NCI-H526 treated with DMSO at 0.1 percent for 48 hours (cell line): ENCODE measurements around the gene VASH1.

Experiments used
- DNase-seq: peaks from one replicate; lab custom pipeline; 2025; lab: John Stamatoyannopoulos, UW

Gene VASH1

GRCh38 chr14:76772300-76773187 lies 11.3 kb downstream of the VASH1 start:
- no peak for DNase-seq

GRCh38 chr14:76773188-76773885 lies 12.1 kb downstream of the VASH1 start:
- no peak for DNase-seq

DNA sequence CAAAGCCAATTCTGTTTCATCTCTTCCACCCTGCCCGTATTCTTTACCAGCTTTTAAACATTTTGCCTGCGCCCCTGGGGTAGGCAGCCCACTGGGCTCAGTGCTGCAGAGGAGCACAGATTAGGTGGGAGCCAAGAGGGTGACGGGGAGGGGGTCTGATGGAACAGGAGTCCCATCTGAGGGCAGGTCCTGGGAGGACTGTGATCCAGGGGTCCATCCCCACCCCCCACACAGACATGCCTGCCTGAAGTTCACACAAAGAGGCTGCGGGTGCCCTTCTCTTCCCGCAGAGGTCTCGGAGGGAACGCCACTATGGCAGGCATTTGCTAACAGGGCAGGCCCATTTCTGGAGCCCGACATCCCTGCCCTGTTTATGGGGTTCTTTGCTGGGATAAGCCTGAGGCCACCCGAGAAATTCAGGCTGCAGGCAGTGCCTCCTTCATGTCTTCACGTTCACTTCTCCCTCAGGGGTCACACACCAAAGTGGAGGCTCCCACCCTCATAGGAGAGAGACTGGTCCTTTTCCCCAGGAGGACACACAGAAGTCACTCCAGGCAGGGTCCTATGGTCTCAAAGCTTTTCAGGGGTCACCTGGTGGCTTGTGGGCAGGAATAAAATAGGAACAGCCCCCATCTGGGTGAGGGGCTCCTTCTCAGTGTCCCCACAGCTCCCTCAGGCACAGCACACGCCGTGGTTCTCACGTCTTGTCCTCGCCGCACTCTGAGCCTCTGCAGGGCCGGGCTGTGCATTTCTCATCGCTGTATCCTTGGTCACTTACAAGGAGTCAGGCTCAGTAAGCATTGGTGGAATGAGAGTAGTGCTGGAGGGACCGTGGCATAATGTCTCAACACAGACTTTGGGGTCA lies 12.9 kb downstream of the VASH1 start:
- no peak for DNase-seq

GRCh38 chr14:76774821-76775694 lies 13.8 kb downstream of the VASH1 start:
- no peak for DNase-seq

DNA sequence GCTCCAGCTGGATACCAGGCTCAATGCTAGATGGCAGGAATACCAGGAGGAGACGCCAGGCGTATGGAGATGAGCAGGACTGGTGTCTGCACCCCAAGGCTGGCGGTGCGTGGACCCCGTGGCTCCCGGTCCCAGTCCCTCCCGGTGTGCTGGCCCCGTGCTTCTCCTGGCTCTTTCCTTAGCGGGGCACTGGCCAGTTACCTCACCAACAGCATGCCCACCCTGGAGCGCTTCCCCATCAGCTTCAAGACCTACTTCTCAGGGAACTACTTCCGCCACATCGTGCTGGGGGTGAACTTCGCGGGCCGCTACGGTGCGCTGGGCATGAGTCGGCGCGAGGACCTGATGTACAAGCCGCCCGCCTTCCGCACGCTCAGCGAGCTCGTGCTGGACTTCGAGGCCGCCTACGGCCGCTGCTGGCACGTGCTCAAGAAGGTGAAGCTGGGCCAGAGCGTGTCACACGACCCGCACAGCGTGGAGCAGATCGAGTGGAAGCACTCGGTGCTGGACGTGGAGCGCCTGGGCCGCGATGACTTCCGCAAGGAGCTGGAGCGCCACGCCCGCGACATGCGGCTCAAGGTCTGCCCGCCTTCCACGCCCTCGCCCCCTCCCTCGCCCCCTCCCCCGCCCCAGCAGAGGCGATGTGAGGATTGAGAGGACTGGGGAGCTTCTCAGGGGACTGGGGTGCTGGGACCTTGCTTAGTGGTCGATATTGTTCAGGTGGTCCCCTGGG lies 14.6 kb downstream of the VASH1 start:
- DNase-seq = no peak

DNA sequence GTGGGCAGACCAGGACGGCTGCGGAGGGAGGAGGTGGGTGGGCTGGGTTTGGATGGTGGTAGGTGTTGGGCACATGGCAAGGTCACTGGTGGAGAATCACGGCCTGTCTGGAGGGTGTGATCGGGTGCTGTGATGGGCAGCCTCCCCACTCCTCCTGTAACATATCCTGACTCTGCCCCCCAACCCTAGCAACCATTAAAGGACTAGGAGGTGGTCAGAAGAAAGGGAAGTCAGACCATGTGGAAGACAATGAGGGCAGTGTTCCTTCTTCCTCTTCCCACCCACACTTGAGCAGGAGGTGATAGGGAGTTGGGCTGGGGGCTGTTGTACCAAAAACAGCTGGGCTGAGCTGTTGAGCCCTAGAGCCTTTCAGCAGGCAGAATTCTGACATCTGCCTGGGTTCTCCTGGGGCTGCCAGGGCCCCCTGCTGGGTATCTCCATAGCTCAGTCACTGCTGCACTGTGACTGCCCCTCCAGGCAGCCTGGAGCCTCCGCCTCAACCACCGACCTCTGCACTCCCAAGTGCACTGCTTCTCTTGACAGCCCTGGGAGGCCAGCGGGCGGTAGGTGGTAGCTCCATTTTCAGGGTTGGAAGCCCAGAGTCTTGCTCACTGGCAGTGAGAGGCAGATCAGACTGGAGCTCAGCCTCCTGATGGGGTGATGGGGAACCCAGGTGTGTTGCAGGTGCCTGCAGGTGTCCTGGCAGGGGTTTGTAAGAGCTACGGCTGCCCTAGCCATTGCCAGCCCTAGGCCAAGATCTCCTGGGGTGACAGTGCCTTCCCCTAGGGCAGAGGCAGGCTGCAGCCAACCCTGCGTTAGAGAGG lies 15.4 kb downstream of the VASH1 start:
- no peak for DNase-seq

DNA sequence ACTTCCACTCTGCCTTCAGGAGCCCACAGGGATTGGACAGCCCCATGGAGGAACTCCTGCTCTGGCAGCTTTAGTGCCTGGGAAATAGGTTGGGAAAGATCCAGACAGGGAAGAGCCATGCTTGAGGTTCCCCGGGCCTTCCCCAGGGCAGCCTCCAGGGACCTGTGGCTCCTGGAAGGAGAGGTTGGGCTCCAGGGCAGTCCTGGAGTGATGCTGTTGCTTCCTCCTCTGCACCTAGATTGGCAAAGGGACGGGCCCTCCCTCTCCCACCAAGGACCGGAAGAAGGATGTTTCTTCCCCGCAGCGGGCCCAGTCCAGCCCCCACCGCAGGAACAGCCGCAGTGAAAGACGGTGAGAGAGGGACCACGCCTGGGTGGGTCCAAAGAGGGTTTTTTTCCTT lies 16.5 kb downstream of the VASH1 start:
- DNase-seq = no peak

DNA sequence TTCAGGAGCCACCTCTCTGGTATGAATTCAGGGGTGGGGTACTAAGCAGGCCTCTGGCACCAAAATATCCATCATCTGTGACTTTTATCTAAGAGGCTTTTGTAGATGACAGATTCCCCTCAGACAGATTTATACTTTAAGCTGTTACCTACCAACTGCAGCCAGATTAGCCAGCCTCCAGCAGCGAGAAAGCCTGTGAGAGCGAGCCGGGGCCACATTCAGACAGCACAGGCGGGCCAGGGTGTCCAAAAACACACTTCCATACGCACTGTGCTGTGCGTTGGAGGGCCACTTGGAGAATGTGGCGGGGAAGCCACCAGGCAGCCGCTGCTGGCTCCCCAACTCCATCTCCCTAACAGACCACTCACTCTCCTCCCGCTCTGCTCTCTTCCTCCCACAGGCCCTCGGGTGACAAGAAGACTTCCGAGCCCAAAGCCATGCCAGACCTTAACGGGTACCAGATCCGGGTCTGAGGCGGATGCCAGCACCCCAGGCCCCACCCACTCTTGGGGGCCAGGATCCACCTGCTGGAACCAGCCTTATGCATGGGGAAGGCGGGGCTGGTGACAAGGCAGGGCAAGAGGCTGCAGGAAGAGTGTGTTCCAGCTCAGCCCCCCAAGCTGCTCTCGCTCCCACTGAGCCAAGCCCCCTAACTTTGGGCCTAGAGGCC lies 17.4 kb downstream of the VASH1 start:
- DNase-seq = no peak

DNA sequence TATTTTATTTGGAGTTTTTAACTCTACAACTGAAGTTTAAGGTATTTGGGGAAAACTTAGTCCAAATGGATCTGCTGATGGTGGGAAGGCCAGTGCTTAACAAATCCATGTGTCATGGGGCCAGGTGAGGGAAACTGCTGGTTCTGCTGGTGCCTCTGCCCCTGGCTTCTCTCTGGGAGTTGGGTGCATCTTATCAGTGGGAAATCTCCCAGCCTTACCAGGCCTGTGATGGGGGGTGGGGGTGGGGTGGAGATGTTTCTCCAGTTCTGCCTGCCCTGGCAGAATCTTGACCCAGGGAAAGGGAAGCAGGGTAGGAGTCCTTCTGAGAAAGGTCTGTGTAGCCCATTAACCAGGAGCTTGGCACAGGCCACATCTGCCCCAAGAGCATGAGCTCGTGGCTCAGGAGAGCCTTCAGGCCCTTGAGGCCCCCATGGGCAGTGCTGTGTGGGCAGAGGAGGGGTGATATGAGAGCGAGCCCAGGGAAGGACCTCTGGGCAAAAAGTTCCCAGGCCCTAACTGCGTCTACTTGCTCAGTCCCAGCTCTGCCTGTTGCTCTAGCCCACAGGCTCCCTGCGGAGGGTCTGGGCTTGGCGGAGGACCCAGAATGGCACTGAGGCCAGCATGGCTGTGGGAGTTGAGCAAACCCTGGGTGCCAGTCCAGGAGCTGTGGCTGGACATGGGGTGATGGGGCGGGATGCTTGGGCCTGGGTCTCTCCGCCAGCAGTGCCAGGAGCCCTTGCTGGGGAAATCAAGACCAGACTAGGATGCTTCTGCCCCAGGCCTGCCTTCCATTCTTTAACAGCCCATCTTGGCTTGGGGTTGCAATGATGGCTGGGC lies 18.2 kb downstream of the VASH1 start:
- no peak for DNase-seq

DNA sequence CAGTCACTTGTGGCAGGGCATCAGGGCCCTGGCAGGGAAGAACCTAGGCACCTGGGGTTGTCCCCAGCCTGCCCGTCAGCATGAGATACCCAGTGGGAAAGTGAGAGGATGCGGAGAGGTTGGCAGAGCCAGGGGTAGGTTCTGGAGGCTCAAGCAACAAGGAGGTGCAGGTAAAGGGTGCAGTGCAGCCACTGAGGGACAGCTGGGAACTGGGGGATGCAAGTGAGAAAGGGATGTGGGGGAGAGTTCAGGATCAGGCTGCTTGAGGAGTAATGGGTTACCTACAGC lies 18.7 kb downstream of the VASH1 start:
- DNase-seq = no peak

DNA sequence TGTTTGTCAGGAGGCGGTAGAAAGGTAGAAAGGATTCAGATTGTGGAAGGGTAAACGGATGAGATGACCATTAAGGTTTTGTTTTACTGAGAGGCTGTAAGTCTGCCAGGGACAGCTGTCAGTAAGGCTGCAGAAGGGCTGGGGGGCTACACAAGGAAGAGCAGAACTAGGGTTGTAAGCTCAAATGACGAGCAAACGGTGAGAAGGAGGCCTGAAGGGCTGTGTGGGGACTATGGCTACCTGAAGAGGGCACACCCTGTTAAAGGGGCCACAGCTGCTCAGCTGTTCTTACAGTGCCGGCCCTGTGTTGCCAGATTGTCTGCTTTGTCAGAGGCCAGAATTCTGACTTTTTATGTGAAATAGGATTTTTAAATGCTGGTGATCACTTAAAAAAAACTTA lies 19.1 kb downstream of the VASH1 start:
- DNase-seq = no peak

GRCh38 chr14:76780875-76781647 lies 19.8 kb downstream of the VASH1 start:
- DNase-seq = no peak

- DNase-seq = no peak
Measured at GRCh38 chr14:76781648-76782051, 20.4 kb downstream of the VASH1 start.

DNA sequence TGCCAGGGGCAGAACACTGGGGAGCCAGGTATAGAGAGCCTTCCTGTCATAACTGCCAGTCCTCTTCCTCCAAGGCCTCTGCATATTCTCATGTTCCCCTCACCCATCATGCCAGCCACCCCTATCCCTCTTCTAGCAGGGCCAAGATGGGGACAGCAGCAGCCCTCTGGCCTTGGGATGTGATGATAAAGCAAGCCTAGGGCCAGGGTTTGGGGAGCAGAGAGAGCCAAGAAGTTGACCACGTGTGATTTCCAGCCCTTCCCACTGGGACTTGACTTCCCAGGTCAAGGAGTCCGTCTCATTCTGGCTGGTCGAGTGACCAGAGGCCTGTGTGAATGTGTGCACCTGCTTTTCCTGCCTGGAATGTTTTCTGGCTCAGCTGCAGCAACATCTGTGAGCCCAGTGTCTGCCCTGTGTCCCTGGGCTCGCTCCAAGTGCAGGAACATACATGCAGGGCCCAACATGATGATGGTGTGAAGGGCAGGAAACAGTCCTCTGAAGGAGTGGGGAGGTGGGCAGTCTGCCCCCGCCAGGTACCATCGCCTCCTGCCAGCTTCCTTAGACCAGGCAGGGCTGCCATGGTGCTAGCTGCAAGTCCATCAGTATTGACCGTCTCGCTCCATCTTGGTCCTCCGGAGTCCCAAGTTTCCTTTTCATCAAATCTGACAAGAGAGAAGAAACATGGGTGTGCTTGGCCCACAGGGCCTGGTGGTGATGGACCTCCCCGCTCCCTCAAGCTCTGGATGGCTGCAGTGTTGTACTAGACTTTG lies 21.0 kb downstream of the VASH1 start:
- no peak for DNase-seq

DNA sequence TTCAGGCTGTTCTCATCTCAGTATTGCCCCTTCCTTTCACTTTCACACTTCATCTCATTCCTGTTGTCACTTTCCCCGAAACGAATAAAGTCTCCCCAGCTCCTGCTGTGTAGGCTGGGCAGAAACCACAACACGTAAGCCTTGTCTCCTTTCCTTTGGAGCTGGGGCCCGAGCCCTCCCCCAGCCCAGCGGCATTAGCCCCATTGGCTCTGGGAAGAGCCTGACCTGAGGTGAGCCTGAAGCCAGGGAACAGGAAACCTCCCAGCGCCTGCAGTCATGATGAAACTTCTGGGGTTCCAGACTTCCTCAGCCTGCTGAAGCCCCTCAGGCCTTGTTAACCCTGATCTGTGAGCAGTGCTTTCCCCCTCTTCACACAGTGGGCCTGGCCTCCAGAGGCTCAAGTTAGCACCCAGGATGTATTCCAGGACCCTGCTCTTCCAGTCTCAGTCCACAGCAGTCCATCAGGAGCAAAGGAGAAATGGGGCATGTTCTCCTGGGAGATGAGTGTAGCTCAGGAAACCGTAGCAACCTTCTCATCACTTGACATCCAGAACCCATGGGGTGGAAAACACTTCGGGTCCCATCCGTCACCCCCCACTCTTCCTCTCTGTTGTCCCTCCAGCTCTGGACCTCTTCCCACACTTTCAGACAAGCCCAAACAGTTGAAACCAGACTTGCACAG lies 21.8 kb downstream of the VASH1 start:
- no peak for DNase-seq

GRCh38 chr14:76784266-76784874 lies 23.1 kb downstream of the VASH1 start:
- no peak for DNase-seq
